Measurements from ENCODE around the gene AGBL2. TPM values are rescaled to one million over a fixed set of nuclear protein-coding genes. Genes with fewer than 3 reads are reported as not detected.

AGBL2 gene
- total and polyA plus RNA-seq, 9 of the 15 experiments (the other 6 are each of a cell fraction or from before 2014, with no cell fraction given), result 0.57 to 6.5 (median 1.3) TPM

DNA sequence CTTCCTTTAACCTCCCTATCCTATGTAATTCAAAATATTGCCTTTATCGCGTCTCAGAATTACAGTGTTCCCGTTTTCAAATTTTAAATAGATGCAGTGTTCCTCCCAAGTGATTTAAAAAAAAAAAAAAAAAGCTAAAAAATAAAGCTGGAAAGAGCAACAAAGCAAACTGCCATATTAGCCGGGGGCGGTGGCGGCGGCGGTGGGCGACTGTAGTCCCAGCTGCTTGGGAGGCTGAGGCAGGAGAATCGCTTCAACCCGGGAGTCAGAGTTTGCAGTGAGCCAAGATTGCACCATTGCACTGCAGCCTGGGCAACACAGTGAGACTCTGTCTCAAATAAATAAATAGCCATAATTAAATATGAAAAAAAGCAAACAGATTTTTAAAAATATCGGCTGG lies 5.5 kb upstream of the AGBL2 start:
- no peaks in the 10 kb centered on the region for H3K4me1 ChIP-seq (replicated peaks in 1 of 2; ENCODE audit: control insufficient read depth in 2 of 2, insufficient read depth in 2 of 2, low read length in 2 of 2)
- FAIRE-seq (no peak), DNase-seq (ENCODE audit: extremely low read depth in 1 of 4, low spot score in 3 of 4) (no peak), ATAC-seq (no peak)
- H3K9me1 ChIP-seq (ENCODE audit: control insufficient read depth, insufficient read depth, low read length), result no peaks in the 10 kb centered on the region
- TF ChIP-seq KDM1A (IDR thresholded peaks at IDR 0.05), result no peak
- TF ChIP-seq, protein P1, sequence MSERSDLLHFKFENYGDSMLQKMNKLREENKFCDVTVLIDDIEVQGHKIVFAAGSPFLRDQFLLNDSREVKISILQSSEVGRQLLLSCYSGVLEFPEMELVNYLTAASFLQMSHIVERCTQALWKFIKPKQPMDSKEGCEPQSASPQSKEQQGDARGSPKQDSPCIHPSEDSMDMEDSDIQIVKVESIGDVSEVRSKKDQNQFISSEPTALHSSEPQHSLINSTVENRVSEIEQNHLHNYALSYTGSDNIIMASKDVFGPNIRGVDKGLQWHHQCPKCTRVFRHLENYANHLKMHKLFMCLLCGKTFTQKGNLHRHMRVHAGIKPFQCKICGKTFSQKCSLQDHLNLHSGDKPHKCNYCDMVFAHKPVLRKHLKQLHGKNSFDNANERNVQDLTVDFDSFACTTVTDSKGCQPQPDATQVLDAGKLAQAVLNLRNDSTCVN (CRISPR knock-in tag; IDR thresholded peaks at IDR 0.05), result no peak
- TF ChIP-seq ZNF134 (CRISPR knock-in tag; conservative IDR thresholded peaks at IDR 0.05), result no peak
- TF ChIP-seq NR3C1 (CRISPR knock-in tag; IDR thresholded peaks at IDR 0.05), result no peak
- TF ChIP-seq TCF3 (CRISPR knock-in tag; IDR thresholded peaks at IDR 0.05), result no peak
- no peak for TF ChIP-seq ZNF830 (CRISPR knock-in tag; IDR thresholded peaks at IDR 0.05)
- H3K79me2 ChIP-seq (ENCODE audit: control insufficient read depth, insufficient read depth, low read length), result no peaks in the 10 kb centered on the region
- H4K20me1 ChIP-seq (replicated peaks; ENCODE audit: control insufficient read depth, insufficient read depth, low read length), result no peaks in the 10 kb centered on the region
- no peak overlapping the region for H3K4me3 ChIP-seq
- ChIA-PET CTCF (ENCODE audit: low intra/inter-chr PET ratio) (no interaction called here), POLR2A (interaction anchor here (0.6 to 0.9 kb wide), 2 partner anchors 11 to 84 kb away, joined by 3 read pairs; no protein-coding TSS in a partner anchor)
- WGBS (ENCODE audit: insufficient coverage, low coverage, missing lambda C conversion rate), result 98% methylated on average over 11 of the region's 12 CpGs
- intact Hi-C loops (cut with micrococcal nuclease), result no loop called here
- no peak overlapping the region for H3K9ac ChIP-seq (ENCODE audit: insufficient read depth in 1 of 2, low read depth in 2 of 2, low read length in 2 of 2)
- H2AFZ ChIP-seq (ENCODE audit: low read depth, low read length), result no peak overlapping the region
- H3K4me2 ChIP-seq (ENCODE audit: insufficient read depth, low read length), result no peak overlapping the region
- in situ Hi-C loops (cut with MboI), result no loop called here
- H3K36me3 ChIP-seq (ENCODE audit: control insufficient read depth, insufficient read depth, low read length), result peaks cover 89% of the 10 kb centered on the region
- no peak overlapping the region for H3K27ac ChIP-seq (ENCODE audit: extremely low read depth, low read depth, low read length)
- H3K27me3 ChIP-seq (ENCODE audit: control insufficient read depth in 2 of 2, insufficient read depth in 2 of 2, low read length in 2 of 2), result no peaks in the 10 kb centered on the region
- H3K9me3 ChIP-seq (replicated peaks; ENCODE audit: control insufficient read depth, insufficient read depth, low read depth, low read length), result no peaks in the 10 kb centered on the region
- BruUV-seq (replicated peaks), result no TSS peak

Data from K562 (cell line).